ENCODE data around the gene VAMP4.

VAMP4 gene

DNA sequence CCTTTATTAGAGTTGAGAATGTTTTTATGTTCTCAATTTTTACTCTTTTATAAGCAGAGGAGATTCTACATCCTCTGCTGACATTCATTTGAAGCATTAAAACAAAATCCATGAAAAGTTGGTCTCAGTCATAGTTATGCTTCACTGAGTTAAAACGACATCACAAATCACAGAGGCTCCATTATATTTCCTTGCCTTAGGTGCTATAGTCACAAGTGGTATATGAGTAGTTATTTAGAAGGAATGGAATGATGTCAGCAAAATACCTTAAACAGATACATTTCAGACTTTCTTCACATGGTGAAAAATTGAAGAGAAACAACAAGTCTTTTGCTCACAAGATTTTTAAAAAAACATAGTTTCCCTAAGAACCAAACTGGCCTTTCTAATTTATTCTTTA lies 27.9 kb upstream of the VAMP4 start:
- no peaks in the 10 kb centered on the region for H3K4me1 ChIP-seq (ENCODE audit: control insufficient read depth, insufficient read depth, low read length)

DNA sequence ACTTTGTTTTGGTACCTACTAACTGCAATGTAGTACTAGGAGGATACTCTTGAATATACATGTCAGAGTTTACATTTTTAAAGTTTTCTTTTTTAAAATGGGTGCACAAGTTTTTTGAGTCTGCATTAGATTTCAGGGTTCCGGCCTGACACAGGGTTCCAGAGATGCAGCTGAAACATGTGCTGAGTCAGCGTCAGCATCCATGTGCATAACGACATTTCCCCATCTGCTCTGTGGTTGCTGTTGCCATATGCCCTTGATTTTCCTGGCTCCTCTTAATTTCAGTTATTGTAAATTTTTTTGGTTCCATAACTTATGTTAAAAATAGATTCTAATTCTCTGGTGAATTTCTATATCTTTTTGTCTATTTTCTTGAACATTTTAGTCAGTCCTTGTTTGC lies 27.3 kb upstream of the VAMP4 start:
- Histone ChIP-seq H3K36me3 (ENCODE audit: control insufficient read depth, insufficient read depth, low read length) (no peaks in the 10 kb centered on the region), H3K4me3 (ENCODE audit: low read length) (no peak overlapping the region), H3K27ac (ENCODE audit: low read depth, low read length) (no peak overlapping the region), H3K9ac (ENCODE audit: low read length) (no peak overlapping the region), H3K4me1 (ENCODE audit: control insufficient read depth, insufficient read depth, low read length) (no peaks in the 10 kb centered on the region), H3K27me3 (ENCODE audit: control insufficient read depth, insufficient read depth, low read length) (no peaks in the 10 kb centered on the region)

More for the DNA sequence above, 27.9 kb upstream of the VAMP4 start:
- no peak overlapping the region for H3K27ac ChIP-seq (ENCODE audit: low read depth, low read length)
- H3K9ac ChIP-seq (ENCODE audit: low read length): no peak overlapping the region
- no peak overlapping the region for H3K4me3 ChIP-seq (ENCODE audit: low read length)
- H3K27me3 ChIP-seq (ENCODE audit: control insufficient read depth, insufficient read depth, low read length): no peaks in the 10 kb centered on the region
- no peaks in the 10 kb centered on the region for H3K36me3 ChIP-seq (ENCODE audit: control insufficient read depth, insufficient read depth, low read length)

- no peaks in the 10 kb centered on the region for H3K4me1 ChIP-seq (ENCODE audit: control insufficient read depth, insufficient read depth, low read length)
- H3K36me3 ChIP-seq (ENCODE audit: control insufficient read depth, insufficient read depth, low read length): no peaks in the 10 kb centered on the region
- no peak overlapping the region for H3K4me3 ChIP-seq (ENCODE audit: low read length)
- no peaks in the 10 kb centered on the region for H3K27me3 ChIP-seq (ENCODE audit: control insufficient read depth, insufficient read depth, low read length)
- H3K27ac ChIP-seq (ENCODE audit: low read depth, low read length): no peak overlapping the region
- no peak overlapping the region for H3K9ac ChIP-seq (ENCODE audit: low read length)
These were observed 21.9 kb upstream of the VAMP4 start for GRCh38 chr1:171763764-171764163.

- no peak overlapping the region for H3K9ac ChIP-seq (ENCODE audit: low read length)
- no peaks in the 10 kb centered on the region for H3K36me3 ChIP-seq (ENCODE audit: control insufficient read depth, insufficient read depth, low read length)
- H3K27ac ChIP-seq (ENCODE audit: low read depth, low read length): no peak overlapping the region
- no peaks in the 10 kb centered on the region for H3K4me1 ChIP-seq (ENCODE audit: control insufficient read depth, insufficient read depth, low read length)
- no peaks in the 10 kb centered on the region for H3K27me3 ChIP-seq (ENCODE audit: control insufficient read depth, insufficient read depth, low read length)
- no peak overlapping the region for H3K4me3 ChIP-seq (ENCODE audit: low read length)
These were observed 20.3 kb upstream of the VAMP4 start for GRCh38 chr1:171762143-171762563.

DNA sequence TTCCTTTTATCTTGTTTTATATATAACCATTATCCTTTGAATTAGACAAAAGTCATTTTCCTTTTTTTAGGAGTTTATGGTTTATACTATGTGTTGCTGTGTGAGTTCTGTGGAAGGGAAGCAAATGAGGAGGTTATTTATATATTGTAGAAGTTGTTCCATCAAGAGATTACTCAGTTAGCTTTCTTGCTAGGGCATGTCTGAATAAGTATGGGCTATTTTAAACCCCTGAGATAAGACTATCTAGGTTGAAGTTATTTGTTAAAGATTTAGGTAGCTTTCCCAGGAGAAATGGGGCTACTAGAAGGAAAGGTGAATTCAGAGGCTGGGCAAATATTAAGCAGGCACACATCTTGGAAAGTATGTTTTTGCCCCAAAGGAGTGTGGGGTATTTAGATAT lies 16.1 kb upstream of the VAMP4 start:
- H3K4me1 ChIP-seq (ENCODE audit: control insufficient read depth, insufficient read depth, low read length): no peaks in the 10 kb centered on the region
- H3K27me3 ChIP-seq (ENCODE audit: control insufficient read depth, insufficient read depth, low read length): no peaks in the 10 kb centered on the region
- no peak overlapping the region for H3K27ac ChIP-seq (ENCODE audit: low read depth, low read length)

DNA sequence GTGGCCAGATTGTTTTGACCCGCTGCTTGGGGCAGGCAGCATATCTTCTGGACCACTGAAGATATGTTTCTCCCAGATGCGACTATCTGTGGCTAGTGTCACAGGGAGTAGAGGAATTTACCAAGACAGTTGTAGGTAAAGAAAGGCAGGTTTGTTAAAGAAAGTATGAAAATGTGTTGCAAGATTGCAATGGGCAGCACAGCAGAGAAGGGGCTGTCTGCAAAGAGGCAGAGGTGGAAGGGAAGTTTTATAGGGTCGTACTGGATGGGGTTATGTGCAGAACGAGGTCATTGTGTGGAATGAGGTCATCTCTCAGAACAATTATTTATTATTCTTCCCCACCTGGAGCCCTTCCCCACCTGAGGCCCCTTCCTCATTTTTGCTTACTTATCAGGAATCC lies 15.0 kb upstream of the VAMP4 start:
- H3K4me3 ChIP-seq (ENCODE audit: low read length): no peak overlapping the region
- no peaks in the 10 kb centered on the region for H3K27me3 ChIP-seq (ENCODE audit: control insufficient read depth, insufficient read depth, low read length)

More for the DNA sequence above, 16.1 kb upstream of the VAMP4 start:
- Histone ChIP-seq H3K9ac (ENCODE audit: low read length) (no peak overlapping the region), H3K36me3 (ENCODE audit: control insufficient read depth, insufficient read depth, low read length) (no peaks in the 10 kb centered on the region), H3K4me3 (ENCODE audit: low read length) (no peak overlapping the region)

DNA sequence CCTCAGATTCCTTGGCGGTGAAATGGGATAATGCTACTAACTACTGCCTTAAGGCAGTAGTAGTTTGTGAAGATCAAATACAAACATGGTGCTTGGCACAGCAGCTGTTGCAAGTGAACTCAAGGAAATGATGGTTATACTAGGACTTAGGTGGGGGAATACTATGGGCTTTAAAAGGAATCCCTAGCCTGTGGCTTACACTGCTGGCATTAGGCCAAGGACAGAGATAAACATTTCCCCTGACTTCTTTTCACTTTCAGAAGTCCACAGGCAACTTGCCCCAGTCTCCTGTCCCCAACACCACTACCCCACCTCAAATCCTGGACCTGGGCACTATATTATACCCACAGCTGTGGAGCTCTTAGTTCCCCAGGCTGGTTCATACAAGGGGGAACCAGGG lies 13.1 kb upstream of the VAMP4 start:
- Histone ChIP-seq H3K27me3 (ENCODE audit: control insufficient read depth, insufficient read depth, low read length) (no peaks in the 10 kb centered on the region), H3K27ac (ENCODE audit: low read depth, low read length) (no peak overlapping the region), H3K9ac (ENCODE audit: low read length) (no peak overlapping the region), H3K36me3 (ENCODE audit: control insufficient read depth, insufficient read depth, low read length) (no peaks in the 10 kb centered on the region), H3K4me3 (ENCODE audit: low read length) (no peak overlapping the region), H3K4me1 (ENCODE audit: control insufficient read depth, insufficient read depth, low read length) (no peaks in the 10 kb centered on the region)

More for the DNA sequence above, 15.0 kb upstream of the VAMP4 start:
- Histone ChIP-seq H3K9ac (ENCODE audit: low read length) (no peak overlapping the region), H3K36me3 (ENCODE audit: control insufficient read depth, insufficient read depth, low read length) (no peaks in the 10 kb centered on the region), H3K27ac (ENCODE audit: low read depth, low read length) (no peak overlapping the region), H3K4me1 (ENCODE audit: control insufficient read depth, insufficient read depth, low read length) (no peaks in the 10 kb centered on the region)

- H3K36me3 ChIP-seq (ENCODE audit: control insufficient read depth, insufficient read depth, low read length): no peaks in the 10 kb centered on the region
- no peak overlapping the region for H3K9ac ChIP-seq (ENCODE audit: low read length)
- no peak overlapping the region for H3K27ac ChIP-seq (ENCODE audit: low read depth, low read length)
- no peak overlapping the region for H3K4me3 ChIP-seq (ENCODE audit: low read length)
- H3K27me3 ChIP-seq (ENCODE audit: control insufficient read depth, insufficient read depth, low read length): no peaks in the 10 kb centered on the region
- no peaks in the 10 kb centered on the region for H3K4me1 ChIP-seq (ENCODE audit: control insufficient read depth, insufficient read depth, low read length)
These were observed 12.5 kb upstream of the VAMP4 start for GRCh38 chr1:171754353-171754705.

DNA sequence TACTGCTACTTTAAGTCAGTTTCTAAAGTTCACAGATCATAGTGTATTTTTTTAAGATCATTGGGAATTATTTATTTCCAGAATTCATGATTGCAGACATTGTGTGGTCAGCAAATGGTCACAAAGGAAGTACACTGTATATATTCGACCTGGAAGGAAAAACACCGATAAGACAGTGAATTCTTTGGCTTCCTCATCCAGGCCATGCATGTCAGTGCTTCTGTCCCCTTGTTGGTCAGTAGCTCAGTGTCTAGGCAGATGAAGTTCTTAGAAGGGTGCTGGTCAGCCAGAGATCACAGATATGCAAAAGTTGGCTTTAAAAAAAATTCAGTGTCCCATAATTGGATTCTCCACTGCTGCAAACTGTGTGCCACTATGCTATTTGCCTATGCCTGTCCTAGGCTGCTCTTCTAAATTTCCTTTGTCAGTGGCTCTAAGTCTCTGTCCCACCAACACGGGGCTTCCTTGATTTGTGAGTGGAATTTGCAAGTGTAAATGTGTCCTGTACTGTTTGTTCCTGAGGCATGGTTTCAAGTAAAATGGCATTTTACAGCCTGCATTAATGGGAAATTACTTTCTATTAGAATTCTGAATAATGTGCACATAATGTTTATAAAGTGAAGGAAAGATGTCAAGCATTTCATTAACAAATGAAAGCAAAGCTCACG lies 12.0 kb upstream of the VAMP4 start:
- Histone ChIP-seq H3K27me3 (ENCODE audit: control insufficient read depth, insufficient read depth, low read length) (no peaks in the 10 kb centered on the region), H3K4me3 (ENCODE audit: low read length) (no peak overlapping the region), H3K27ac (ENCODE audit: low read depth, low read length) (no peak overlapping the region), H3K9ac (ENCODE audit: low read length) (no peak overlapping the region), H3K4me1 (ENCODE audit: control insufficient read depth, insufficient read depth, low read length) (no peaks in the 10 kb centered on the region), H3K36me3 (ENCODE audit: control insufficient read depth, insufficient read depth, low read length) (no peaks in the 10 kb centered on the region)

GRCh38 chr1:171753182-171753581 lies 11.3 kb upstream of the VAMP4 start:
- Histone ChIP-seq H3K36me3 (ENCODE audit: control insufficient read depth, insufficient read depth, low read length) (no peaks in the 10 kb centered on the region), H3K9ac (ENCODE audit: low read length) (no peak overlapping the region), H3K27me3 (ENCODE audit: control insufficient read depth, insufficient read depth, low read length) (no peaks in the 10 kb centered on the region), H3K4me1 (ENCODE audit: control insufficient read depth, insufficient read depth, low read length) (no peaks in the 10 kb centered on the region), H3K4me3 (ENCODE audit: low read length) (no peak overlapping the region), H3K27ac (ENCODE audit: low read depth, low read length) (no peak overlapping the region)

- H3K27me3 ChIP-seq (ENCODE audit: control insufficient read depth, insufficient read depth, low read length): no peaks in the 10 kb centered on the region
- H3K36me3 ChIP-seq (ENCODE audit: control insufficient read depth, insufficient read depth, low read length): no peaks in the 10 kb centered on the region
- H3K4me3 ChIP-seq (ENCODE audit: low read length): no peak overlapping the region
- no peaks in the 10 kb centered on the region for H3K4me1 ChIP-seq (ENCODE audit: control insufficient read depth, insufficient read depth, low read length)
- no peak overlapping the region for H3K27ac ChIP-seq (ENCODE audit: low read depth, low read length)
- no peak overlapping the region for H3K9ac ChIP-seq (ENCODE audit: low read length)
These were observed 9.4 kb upstream of the VAMP4 start for GRCh38 chr1:171751221-171751620.

DNA sequence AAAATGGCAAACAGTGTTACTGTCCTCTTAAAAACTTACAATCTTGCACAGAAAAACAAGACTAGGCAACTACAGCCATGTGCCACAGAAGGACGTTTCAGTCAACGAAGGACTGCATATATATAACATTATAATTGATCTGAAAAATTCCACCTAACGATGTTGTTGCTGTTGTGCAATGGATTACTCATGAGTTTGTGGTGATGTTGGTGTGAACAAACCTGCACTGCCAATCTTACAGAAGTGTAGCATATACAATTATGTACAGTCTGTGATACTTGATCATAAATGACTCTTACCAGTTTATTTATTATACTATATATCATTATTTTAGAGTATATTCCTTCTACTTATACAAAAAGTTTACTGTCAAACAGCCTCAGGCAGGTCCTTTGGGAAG lies 6.8 kb upstream of the VAMP4 start:
- peaks cover under 1% of the 10 kb centered on the region for H3K4me1 ChIP-seq (ENCODE audit: control insufficient read depth, insufficient read depth, low read length)
- no peaks in the 10 kb centered on the region for H3K27me3 ChIP-seq (ENCODE audit: control insufficient read depth, insufficient read depth, low read length)
- no peaks in the 10 kb centered on the region for H3K36me3 ChIP-seq (ENCODE audit: control insufficient read depth, insufficient read depth, low read length)
- H3K27ac ChIP-seq (ENCODE audit: low read depth, low read length): no peak overlapping the region
- H3K4me3 ChIP-seq (ENCODE audit: low read length): no peak overlapping the region
- H3K9ac ChIP-seq (ENCODE audit: low read length): no peak overlapping the region

DNA sequence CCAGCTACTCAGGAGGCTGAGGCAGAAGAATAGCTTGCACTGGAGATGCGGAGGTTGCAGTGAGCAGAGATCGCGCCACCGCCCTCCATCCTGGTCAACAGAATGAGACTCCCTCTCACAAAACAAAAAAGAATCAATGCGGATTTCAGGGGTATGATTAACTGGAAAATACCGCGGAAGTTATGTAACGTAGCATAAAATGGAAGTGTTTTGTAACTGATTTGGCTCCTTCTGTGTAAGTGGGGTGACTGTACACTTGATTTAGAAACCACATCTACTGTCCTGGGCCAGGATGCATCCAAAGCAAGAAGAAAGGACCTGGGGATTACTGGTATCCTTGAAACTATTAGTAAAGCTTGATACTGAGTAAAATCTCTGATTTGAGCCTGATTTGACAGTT lies 3.1 kb upstream of the VAMP4 start:
- no peak overlapping the region for H3K27ac ChIP-seq (ENCODE audit: low read depth, low read length)
- no peaks in the 10 kb centered on the region for H3K36me3 ChIP-seq (ENCODE audit: control insufficient read depth, insufficient read depth, low read length)
- peaks cover 15% of the 10 kb centered on the region for H3K4me1 ChIP-seq (ENCODE audit: control insufficient read depth, insufficient read depth, low read length)
- H3K4me3 ChIP-seq (ENCODE audit: low read length): no peak overlapping the region
- no peaks in the 10 kb centered on the region for H3K27me3 ChIP-seq (ENCODE audit: control insufficient read depth, insufficient read depth, low read length)
- no peak overlapping the region for H3K9ac ChIP-seq (ENCODE audit: low read length)
